GM12873 (cell line): ENCODE data around the gene PRG3.

ENCODE experiments used
- TF ChIP-seq, protein P1 (sequence below): IDR thresholded peaks from 2 replicates; pipeline ENCODE4 v1.5.1; 2012; ENCODE audit warnings: low read depth, mild to moderate bottlenecking, moderate library complexity, low read length, control low read depth; ENCODE audit not compliant: insufficient read depth; ENCODE audit errors: missing control alignments

The PRG3 gene, protein sequence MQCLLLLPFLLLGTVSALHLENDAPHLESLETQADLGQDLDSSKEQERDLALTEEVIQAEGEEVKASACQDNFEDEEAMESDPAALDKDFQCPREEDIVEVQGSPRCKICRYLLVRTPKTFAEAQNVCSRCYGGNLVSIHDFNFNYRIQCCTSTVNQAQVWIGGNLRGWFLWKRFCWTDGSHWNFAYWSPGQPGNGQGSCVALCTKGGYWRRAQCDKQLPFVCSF

DNA sequence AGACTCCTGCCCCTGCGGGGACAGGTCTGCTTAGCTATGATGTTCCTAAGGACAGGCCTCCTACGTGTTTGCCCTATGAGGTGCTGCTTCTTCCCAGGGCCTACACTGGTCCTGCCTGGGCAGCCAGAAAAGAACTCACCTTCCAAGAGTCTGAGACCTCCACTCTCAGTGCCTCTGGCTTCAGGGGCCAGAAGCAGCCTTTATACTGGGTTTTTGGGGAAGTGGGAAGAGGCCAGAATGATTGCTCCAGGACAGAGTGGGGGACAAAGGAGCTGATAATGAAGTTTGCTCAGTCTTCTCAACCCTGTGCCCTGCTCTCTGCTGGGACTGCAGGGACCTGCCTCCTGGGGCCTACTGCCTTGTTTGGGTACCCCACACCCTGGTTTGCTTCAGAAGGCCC lies at the start of gene PRG3:
PRG3 (minus strand) TSS at position 176 of the 400 bp plus-strand sequence. CDS start 442 bp downstream, outside the sequence.
- TF ChIP-seq, protein P1, sequence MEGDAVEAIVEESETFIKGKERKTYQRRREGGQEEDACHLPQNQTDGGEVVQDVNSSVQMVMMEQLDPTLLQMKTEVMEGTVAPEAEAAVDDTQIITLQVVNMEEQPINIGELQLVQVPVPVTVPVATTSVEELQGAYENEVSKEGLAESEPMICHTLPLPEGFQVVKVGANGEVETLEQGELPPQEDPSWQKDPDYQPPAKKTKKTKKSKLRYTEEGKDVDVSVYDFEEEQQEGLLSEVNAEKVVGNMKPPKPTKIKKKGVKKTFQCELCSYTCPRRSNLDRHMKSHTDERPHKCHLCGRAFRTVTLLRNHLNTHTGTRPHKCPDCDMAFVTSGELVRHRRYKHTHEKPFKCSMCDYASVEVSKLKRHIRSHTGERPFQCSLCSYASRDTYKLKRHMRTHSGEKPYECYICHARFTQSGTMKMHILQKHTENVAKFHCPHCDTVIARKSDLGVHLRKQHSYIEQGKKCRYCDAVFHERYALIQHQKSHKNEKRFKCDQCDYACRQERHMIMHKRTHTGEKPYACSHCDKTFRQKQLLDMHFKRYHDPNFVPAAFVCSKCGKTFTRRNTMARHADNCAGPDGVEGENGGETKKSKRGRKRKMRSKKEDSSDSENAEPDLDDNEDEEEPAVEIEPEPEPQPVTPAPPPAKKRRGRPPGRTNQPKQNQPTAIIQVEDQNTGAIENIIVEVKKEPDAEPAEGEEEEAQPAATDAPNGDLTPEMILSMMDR: no peak

DNA sequence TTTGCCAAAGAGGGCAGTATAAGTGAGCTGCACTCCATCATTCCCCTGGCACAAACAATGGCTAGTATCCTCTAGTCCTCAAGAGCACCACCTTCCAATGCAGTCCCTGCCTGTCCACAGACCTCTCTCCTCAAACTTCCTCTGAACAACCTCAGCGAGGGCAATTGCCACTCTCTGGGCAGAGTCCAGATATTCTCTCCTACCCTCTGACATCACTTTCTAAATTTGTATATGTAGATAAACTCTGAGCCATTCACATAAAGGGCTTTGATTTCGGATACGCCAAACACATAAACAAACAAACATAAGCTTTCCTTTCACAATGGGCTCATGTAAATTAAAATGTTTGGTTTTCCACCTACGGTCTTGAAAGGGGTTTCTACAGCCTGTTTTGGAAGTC lies 49.0 kb upstream of the PRG3 start:
- TF ChIP-seq, protein P1: no peak

DNA sequence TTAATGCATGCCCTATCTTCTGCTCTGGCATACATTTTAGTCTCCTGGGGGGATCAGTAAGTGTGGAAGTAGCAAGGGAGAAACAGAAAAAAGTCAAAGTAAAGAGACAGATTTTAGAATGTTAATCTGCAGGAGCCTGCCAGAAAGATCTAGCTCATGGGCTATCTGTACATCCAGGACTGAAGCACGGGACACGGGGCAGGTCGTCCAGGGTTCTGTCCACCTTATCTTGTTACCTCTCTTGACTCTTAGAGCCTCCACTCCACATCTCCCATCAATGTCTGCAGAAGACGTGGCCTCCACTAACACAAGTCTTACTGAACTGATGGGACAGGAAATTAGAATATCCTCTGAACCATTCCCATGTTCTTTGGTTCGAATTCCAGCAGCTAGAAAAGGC lies 47.7 kb upstream of the PRG3 start:
- TF ChIP-seq, protein P1: no peak

DNA sequence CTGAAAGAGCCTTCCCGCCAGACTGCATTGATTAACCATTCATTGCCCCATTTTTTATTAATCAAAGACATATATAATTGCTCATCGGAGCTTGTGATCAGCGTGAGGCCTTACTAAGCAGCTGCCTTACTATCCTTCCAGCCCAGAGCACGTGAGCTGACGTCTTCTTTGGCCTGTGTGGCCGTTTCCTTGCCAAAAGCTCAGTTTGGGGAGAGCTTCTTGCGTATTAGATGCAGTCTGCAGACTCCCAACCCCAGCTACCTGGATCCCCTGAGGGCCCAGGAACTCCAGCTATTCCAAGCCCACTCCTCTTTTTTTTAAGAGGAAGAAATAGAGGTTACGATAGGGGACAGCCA lies 46.8 kb upstream of the PRG3 start:
- TF ChIP-seq, protein P1: no peak

DNA sequence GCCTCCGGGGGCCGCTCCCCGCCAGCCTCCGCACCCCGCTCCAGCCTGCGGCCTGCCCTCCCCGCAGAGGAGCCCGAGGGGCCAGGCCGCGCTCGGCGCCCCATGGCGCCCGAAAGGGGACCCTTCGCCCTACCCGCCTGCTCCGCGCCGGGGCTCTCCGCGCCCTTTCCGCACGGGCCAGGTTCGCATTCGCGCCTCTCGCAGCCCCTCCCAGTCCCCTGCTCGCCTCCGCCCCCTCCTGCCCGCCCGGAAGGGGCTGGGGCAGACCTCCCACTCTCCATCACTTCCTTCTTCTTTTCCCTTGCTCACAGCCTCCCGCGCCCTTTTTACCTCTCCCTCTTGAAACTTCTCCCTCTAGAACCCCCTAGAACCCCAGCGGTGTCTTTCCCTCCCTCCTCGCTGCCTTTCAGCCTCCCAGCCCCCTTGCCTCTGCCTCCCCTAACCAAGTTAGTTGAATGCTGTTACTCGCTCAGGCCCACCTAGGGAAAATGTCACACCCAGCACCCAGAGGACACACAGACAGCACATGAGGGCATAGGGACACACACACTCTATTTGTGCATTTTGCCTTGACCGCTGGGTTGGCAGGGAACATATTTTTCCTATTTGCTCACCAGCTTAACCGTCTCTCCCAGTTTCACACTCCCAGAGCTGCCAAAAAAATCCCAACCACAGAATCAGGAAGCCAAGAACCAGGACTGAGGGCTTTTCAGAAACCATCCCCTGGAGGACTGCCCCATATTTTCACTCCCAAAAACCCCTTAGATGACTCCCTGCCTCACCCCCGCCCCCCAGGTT lies 46.2 kb upstream of the PRG3 start, which contains the start of gene SLC43A3:
SLC43A3 (minus strand) TSS at position 193 of the 798 bp plus-strand sequence. CDS start 949 bp downstream, outside the sequence.
- TF ChIP-seq, protein P1: no peak

DNA sequence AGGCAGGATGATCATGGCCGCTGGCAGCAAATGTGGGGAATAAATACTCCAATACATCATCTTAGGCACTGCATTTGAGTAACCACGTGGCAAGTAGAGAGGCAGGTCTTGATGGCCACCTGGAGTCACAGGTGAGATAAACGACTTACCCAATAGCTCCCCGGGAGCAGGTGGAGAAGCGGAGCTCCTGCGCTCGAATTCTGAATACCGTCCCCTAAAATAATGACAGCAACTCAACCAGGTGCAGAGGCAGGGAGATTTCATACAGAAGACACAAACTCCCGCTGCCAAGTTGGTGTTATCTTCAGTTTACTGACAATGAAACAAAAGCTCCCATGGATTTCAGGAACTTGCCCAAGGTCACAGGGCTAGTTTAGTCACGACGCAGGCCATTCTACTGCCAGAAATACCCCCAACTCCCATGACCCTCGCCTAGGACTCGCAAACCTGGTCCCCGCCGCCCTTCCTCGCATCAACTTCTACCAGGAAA lies 45.5 kb upstream of the PRG3 start:
- TF ChIP-seq, protein P1: no peak
